B cell (primary cell): ENCODE results near the gene ENO3. TPM values are rescaled to one million over a fixed set of nuclear protein-coding genes. Genes with fewer than 3 reads are reported as not detected.

Source experiments
- ATAC-seq: fragments of 200-7000 bp; cut with Tn5 transposase; one replicate; pipeline ENCODE4 v1.10.0; 2021; ENCODE audit warnings: low read depth, mild to moderate bottlenecking, moderate number of reproducible peaks, moderate library complexity
- CTCF ChIA-PET: fragments of 350-600 bp; sonication (Branson Sonifier 250); formaldehyde crosslinking; loops from one replicate; lab custom pipeline; 2021; ENCODE audit warnings: antibody characterized with exemption, inconsistent platforms; lab: Charles Lee
- POLR2A ChIA-PET: fragments of 350-600 bp; sonication (Branson Sonifier 250); formaldehyde crosslinking; loops from one replicate; lab custom pipeline; 2021; ENCODE audit warnings: antibody characterized with exemption; lab: Charles Lee
- DNase-seq: peaks from one replicate; pipeline ENCODE4 v3.0.0; 2013
- H2AFZ ChIP-seq: 2 replicates; pipeline ENCODE4 v1.6.1; 2012; ENCODE audit warnings: mild to moderate bottlenecking, low read depth, low read length; ENCODE audit not compliant: insufficient read depth, poor library complexity, severe bottlenecking
- H3K27ac ChIP-seq, 2 donors: 1 replicate in 1 of 2; 2 replicates in 1 of 2; pipeline ENCODE4 v1.5.1; 2012 to 2013; ENCODE audit warnings: low read length in 2 of 2, mild to moderate bottlenecking in 2 of 2, moderate library complexity in 1 of 2
- H3K27me3 ChIP-seq, 4 experiments: fragments of 200-600 bp in 1 of 4; sonication (generic) in 1 of 4; replicated peaks in 1 of 4; 1 replicate in 2 of 4; 2 replicates in 2 of 4; pipeline versions ENCODE4 v1.6.1 to v1.7.0; 2013 to 2016; ENCODE audit warnings: low read length in 3 of 4, mild to moderate bottlenecking in 2 of 4, mixed read lengths in 1 of 4, moderate library complexity in 1 of 4; ENCODE audit not compliant: insufficient read depth in 4 of 4, control insufficient read depth in 3 of 4; ENCODE audit errors: control extremely low read depth in 1 of 4
- H3K36me3 ChIP-seq, 2 experiments: replicated peaks in 1 of 2; 1 replicate in 1 of 2; 2 replicates in 1 of 2; pipeline versions ENCODE4 v1.6.1 to v1.7.1; 2013; ENCODE audit warnings: low read length in 1 of 2; ENCODE audit not compliant: insufficient read depth in 2 of 2, control insufficient read depth in 1 of 2; ENCODE audit errors: control extremely low read depth in 1 of 2, extremely low read depth in 1 of 2
- H3K4me1 ChIP-seq, 2 donors: fragments of 200-600 bp in 1 of 2; sonication (generic) in 1 of 2; 1 replicate in 1 of 2; 2 replicates in 1 of 2; pipeline versions ENCODE4 v1.5.1 to v1.6.1; 2013 to 2017; ENCODE audit warnings: low read length in 2 of 2; ENCODE audit not compliant: control insufficient read depth in 2 of 2, insufficient read depth in 2 of 2
- H3K4me2 ChIP-seq: replicated peaks from 2 replicates; pipeline ENCODE3; 2012; ENCODE audit warnings: mild to moderate bottlenecking, low read depth, low read length; ENCODE audit not compliant: poor library complexity, severe bottlenecking
- H3K4me3 ChIP-seq, 5 experiments: fragments of 200-600 bp in 1 of 5; sonication (generic) in 1 of 5; 1 replicate in 3 of 5; 2 replicates in 2 of 5; pipeline versions ENCODE4 v1.5.1 to v1.7.0; 2011 to 2016; ENCODE audit warnings: low read length in 4 of 5, mild to moderate bottlenecking in 4 of 5, low read depth in 2 of 5, control low read depth in 1 of 5, moderate library complexity in 1 of 5; ENCODE audit not compliant: insufficient read depth in 1 of 5; ENCODE audit errors: control extremely low read depth in 1 of 5, extremely low read depth in 1 of 5
- H3K79me2 ChIP-seq: fragments of 200-600 bp; sonication (generic); one replicate; pipeline ENCODE4 v1.6.0; 2016; ENCODE audit warnings: low read length; ENCODE audit not compliant: control insufficient read depth, insufficient read depth
- H3K9ac ChIP-seq: fragments of 200-600 bp; sonication (generic); 2 replicates; pipeline ENCODE4 v1.6.1; 2017; ENCODE audit warnings: mild to moderate bottlenecking, low read length, moderate library complexity
- H3K9me3 ChIP-seq, 3 donors: one replicate each; pipeline versions ENCODE4 v1.6.1 to v1.7.1; 2013; ENCODE audit warnings: low read length in 2 of 3; ENCODE audit not compliant: control insufficient read depth in 2 of 3, insufficient read depth in 1 of 3; ENCODE audit errors: control extremely low read depth in 1 of 3
- H4K20me1 ChIP-seq: 2 replicates; pipeline ENCODE4 v1.6.0; 2012; ENCODE audit warnings: mild to moderate bottlenecking, low read length; ENCODE audit not compliant: insufficient read depth, control insufficient read depth, poor library complexity, severe bottlenecking
- H3K27ac Mint-ChIP-seq: one replicate; pipeline ENCODE4 v1.8.0; 2021; ENCODE audit warnings: mixed read lengths
- H3K27me3 Mint-ChIP-seq: one replicate; pipeline ENCODE4 v1.8.0; 2021; ENCODE audit warnings: mixed read lengths
- H3K4me1 Mint-ChIP-seq: one replicate; pipeline ENCODE4 v1.8.0; 2021; ENCODE audit warnings: mixed read lengths
- H3K4me3 Mint-ChIP-seq: one replicate; pipeline ENCODE4 v1.8.0; 2021; ENCODE audit warnings: mixed read lengths
- H3K9me3 Mint-ChIP-seq: one replicate; pipeline ENCODE4 v1.8.0; 2022; ENCODE audit warnings: mixed read lengths; ENCODE audit not compliant: insufficient read depth
- WGBS: methylation state at CpG from one replicate; pipeline ENCODE4 v1.1.5; 2013; ENCODE audit warnings: missing lambda C conversion rate; ENCODE audit not compliant: insufficient coverage; 5-methylcytosine and 5-hydroxymethylcytosine counted together
- intact Hi-C: fragments of 100-400 bp; cut with micrococcal nuclease; formaldehyde crosslinking; loops from one replicate; pipeline ENCODE4 v1.10.0; 2022
- polyA plus RNA-seq: library from polyadenylated mRNA; depleted of rRNA; stranded (reverse); fragments of >200 nt; gene quantifications from 2 replicates; pipeline ENCODE4 v1.2.3, GENCODE V29; 2012
- total RNA-seq, 2 donors: library from RNA; stranded (reverse); fragments of 120-200 nt in 1 of 2; gene quantifications; 1 replicate in 1 of 2; 2 replicates in 1 of 2; pipeline versions ENCODE4 v1.2.3 to v1.2.4, GENCODE V29; 2013 to 2022
- TF ChIP-seq, protein P1 (sequence below): fragments of 200-600 bp; IDR thresholded peaks from one replicate; pipeline ENCODE4 v1.8.0; 2022; ENCODE audit warnings: antibody characterized with exemption, mild to moderate bottlenecking

The ENO3 gene
- total and polyA plus RNA-seq, 2 donors (not counting 1 experiment from before 2014, with no cell fraction given): 34.8 to 50.1 TPM

DNA sequence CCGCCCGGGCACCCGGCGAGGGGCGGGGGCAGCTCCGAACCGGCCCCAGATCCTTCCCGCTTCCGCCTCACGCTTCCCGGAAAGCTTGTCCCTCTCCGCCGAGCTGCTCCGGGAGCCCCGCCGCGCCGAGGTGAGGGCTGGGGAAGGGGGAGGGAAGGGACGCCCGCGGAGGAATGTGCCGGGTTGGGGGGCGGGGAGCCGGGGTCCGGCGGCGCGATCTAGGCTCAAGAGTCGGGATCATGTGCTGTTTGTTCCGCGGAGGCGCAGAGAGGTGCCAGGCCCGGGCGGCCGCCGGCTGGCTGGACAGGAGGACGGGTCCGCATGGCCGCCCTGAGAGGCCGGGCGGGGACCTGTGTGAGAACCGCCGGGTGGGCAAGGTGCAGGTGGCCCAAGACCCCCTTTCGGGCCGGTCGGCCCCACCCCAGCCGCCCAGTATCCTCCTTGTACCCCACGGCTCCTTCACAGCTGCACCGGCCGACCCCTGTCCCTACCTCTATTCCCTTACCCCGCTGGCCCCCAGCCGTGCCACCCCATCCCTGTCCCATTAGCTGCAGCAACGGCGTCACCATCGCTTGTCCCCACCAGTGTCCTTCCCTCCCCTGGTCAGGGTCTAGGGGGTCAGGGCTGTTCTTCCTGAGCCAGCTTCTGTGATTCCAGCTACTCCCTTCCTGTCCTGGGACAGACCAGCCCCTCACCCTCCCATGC, 47.3 kb downstream of the ENO3 start:
- intact Hi-C loops: loop anchor here (5.0 kb wide), 2 partner anchors 34 to 64 kb away; no protein-coding TSS in a partner anchor
- peak overlapping the region; percentile 75 for H3K9ac ChIP-seq
- POLR2A ChIA-PET: interaction anchor here (0.5 to 3.1 kb wide), 6 partner anchors 11 to 86 kb away, joined by 5 to 16 read pairs (median 8); partner anchors contain the start of genes CAMTA2, PFN1 and SPAG7

More for the DNA sequence above, 47.3 kb downstream of the ENO3 start:
- H3K36me3 ChIP-seq: no peaks in the 10 kb centered on the region
- peak overlapping the region in 1 of 2 donors; percentile 15 for H3K27ac ChIP-seq
- DNase-seq (no peak), ATAC-seq (no peak)
- H3K4me1 ChIP-seq: peaks cover 22 to 26% of the 10 kb centered on the region in 2 donors
- H2AFZ ChIP-seq: peak overlapping the region; percentile 91
- CTCF ChIA-PET: interaction anchor here (0.9 to 3.5 kb wide), 6 partner anchors 10 to 116 kb away, joined by 3 to 26 read pairs (median 4); partner anchors contain the start of genes CAMTA2, PFN1, RNF167 and SLC25A11
- 2% methylated on average over 55 of the region's 55 CpGs for WGBS
- peaks cover 8% of the 10 kb centered on the region for H4K20me1 ChIP-seq
- peak overlapping the region; percentile 83 for H3K4me3 Mint-ChIP-seq
- H3K27me3 Mint-ChIP-seq: no peaks in the 10 kb centered on the region
- peak overlapping the region; percentile 53 for H3K27ac Mint-ChIP-seq
- no peaks in the 10 kb centered on the region for H3K79me2 ChIP-seq
- peak overlapping the region; percentile 34 to 73 (median 66) for H3K4me3 ChIP-seq
- TF ChIP-seq, protein P1, sequence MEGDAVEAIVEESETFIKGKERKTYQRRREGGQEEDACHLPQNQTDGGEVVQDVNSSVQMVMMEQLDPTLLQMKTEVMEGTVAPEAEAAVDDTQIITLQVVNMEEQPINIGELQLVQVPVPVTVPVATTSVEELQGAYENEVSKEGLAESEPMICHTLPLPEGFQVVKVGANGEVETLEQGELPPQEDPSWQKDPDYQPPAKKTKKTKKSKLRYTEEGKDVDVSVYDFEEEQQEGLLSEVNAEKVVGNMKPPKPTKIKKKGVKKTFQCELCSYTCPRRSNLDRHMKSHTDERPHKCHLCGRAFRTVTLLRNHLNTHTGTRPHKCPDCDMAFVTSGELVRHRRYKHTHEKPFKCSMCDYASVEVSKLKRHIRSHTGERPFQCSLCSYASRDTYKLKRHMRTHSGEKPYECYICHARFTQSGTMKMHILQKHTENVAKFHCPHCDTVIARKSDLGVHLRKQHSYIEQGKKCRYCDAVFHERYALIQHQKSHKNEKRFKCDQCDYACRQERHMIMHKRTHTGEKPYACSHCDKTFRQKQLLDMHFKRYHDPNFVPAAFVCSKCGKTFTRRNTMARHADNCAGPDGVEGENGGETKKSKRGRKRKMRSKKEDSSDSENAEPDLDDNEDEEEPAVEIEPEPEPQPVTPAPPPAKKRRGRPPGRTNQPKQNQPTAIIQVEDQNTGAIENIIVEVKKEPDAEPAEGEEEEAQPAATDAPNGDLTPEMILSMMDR: no peak
- H3K27me3 ChIP-seq: peaks cover 0 to 13% (median 2%) of the 10 kb centered on the region in 4 experiments
- H3K4me2 ChIP-seq: peak overlapping the region; percentile 97
- no peaks in the 10 kb centered on the region for H3K9me3 ChIP-seq
- no peaks in the 10 kb centered on the region for H3K9me3 Mint-ChIP-seq
- peaks cover 21% of the 10 kb centered on the region for H3K4me1 Mint-ChIP-seq
